CD14-positive monocyte (primary cell): ENCODE data around the gene FAM184A. TPM values are rescaled to one million over a fixed set of nuclear protein-coding genes. Genes with fewer than 3 reads are reported as not detected.

ENCODE experiments used
- DNase-seq, 3 donors: peaks; one replicate each; pipeline ENCODE4 v3.0.0-alpha.2; 2011 to 2022
- H2AFZ ChIP-seq: 2 replicates; pipeline ENCODE4 v1.6.0; 2012; ENCODE audit warnings: mild to moderate bottlenecking, low read depth, low read length, inconsistent platforms; ENCODE audit not compliant: insufficient read depth, poor library complexity, severe bottlenecking
- H3K27ac ChIP-seq, 2 donors: 1 replicate in 1 of 2; 2 replicates in 1 of 2; pipeline ENCODE4 v1.5.1; 2012 to 2013; ENCODE audit warnings: low read length in 2 of 2, control low read depth in 1 of 2, inconsistent platforms in 1 of 2, low read depth in 1 of 2, mild to moderate bottlenecking in 1 of 2
- H3K27me3 ChIP-seq, 2 donors: one replicate each; pipeline versions ENCODE4 v1.6.0 to v1.6.1; 2011 to 2013; ENCODE audit warnings: low read length in 2 of 2; ENCODE audit not compliant: control insufficient read depth in 2 of 2, insufficient read depth in 2 of 2
- H3K36me3 ChIP-seq, 2 donors: replicated peaks in 1 of 2; 1 replicate in 1 of 2; 2 replicates in 1 of 2; pipeline versions ENCODE4 v1.5.1 to v1.6.1; 2012 to 2013; ENCODE audit warnings: low read length in 2 of 2, control low read depth in 1 of 2, inconsistent platforms in 1 of 2, mild to moderate bottlenecking in 1 of 2; ENCODE audit not compliant: insufficient read depth in 2 of 2, control insufficient read depth in 1 of 2
- H3K4me1 ChIP-seq, 2 donors: 1 replicate in 1 of 2; 2 replicates in 1 of 2; pipeline versions ENCODE4 v1.5.1 to v1.6.1; 2012 to 2013; ENCODE audit warnings: low read length in 2 of 2, control low read depth in 1 of 2, inconsistent platforms in 1 of 2, mild to moderate bottlenecking in 1 of 2, moderate library complexity in 1 of 2; ENCODE audit not compliant: insufficient read depth in 2 of 2, control insufficient read depth in 1 of 2
- H3K4me2 ChIP-seq: replicated peaks from 2 replicates; pipeline ENCODE3; 2012; ENCODE audit warnings: low read length, moderate library complexity, mild to moderate bottlenecking; ENCODE audit not compliant: poor library complexity, severe bottlenecking; ENCODE audit errors: extremely low read depth
- H3K4me3 ChIP-seq, 3 experiments: fragments of 200-600 bp in 1 of 3; sonication (generic) in 1 of 3; replicated peaks in 1 of 3; 1 replicate in 2 of 3; 2 replicates in 1 of 3; pipeline ENCODE4 v1.5.1; 2011 to 2013; ENCODE audit warnings: low read length in 3 of 3, mild to moderate bottlenecking in 3 of 3, control low read depth in 2 of 3, low read depth in 2 of 3, inconsistent platforms in 1 of 3, moderate library complexity in 1 of 3
- H3K79me2 ChIP-seq: 2 replicates; pipeline ENCODE4 v1.6.0; 2012; ENCODE audit warnings: mild to moderate bottlenecking, control low read depth, inconsistent platforms, low read length, moderate library complexity; ENCODE audit not compliant: insufficient read depth
- H3K9ac ChIP-seq: 2 replicates; pipeline ENCODE4 v1.6.0; 2017; ENCODE audit warnings: low read length, mild to moderate bottlenecking; ENCODE audit not compliant: insufficient read depth, poor library complexity, severe bottlenecking
- H3K9me3 ChIP-seq, 2 donors: replicated peaks in 1 of 2; 1 replicate in 1 of 2; 2 replicates in 1 of 2; pipeline versions ENCODE4 v1.5.1 to v1.6.1; 2012 to 2013; ENCODE audit warnings: low read length in 2 of 2, control low read depth in 1 of 2; ENCODE audit not compliant: control insufficient read depth in 1 of 2, insufficient read depth in 1 of 2
- H4K20me1 ChIP-seq: 2 replicates; pipeline ENCODE4 v1.6.0; 2012; ENCODE audit warnings: mild to moderate bottlenecking, low read length, control low read depth, moderate library complexity; ENCODE audit not compliant: insufficient read depth
- H3K27ac Mint-ChIP-seq, 7 donors: one replicate each; pipeline ENCODE4 v1.8.0; 2020; ENCODE audit warnings: mild to moderate bottlenecking in 7 of 7, mixed read lengths in 7 of 7, moderate library complexity in 6 of 7, inconsistent platforms in 2 of 7
- H3K27me3 Mint-ChIP-seq, 3 donors: one replicate each; pipeline ENCODE4 v1.8.0; 2021 to 2022; ENCODE audit warnings: low read depth in 3 of 3, mild to moderate bottlenecking in 3 of 3, mixed read lengths in 3 of 3, moderate library complexity in 3 of 3, inconsistent platforms in 1 of 3
- H3K36me3 Mint-ChIP-seq, 2 donors: one replicate each; pipeline ENCODE4 v1.8.0; 2020; ENCODE audit warnings: mixed read lengths in 2 of 2, inconsistent platforms in 1 of 2, mild to moderate bottlenecking in 1 of 2
- H3K4me1 Mint-ChIP-seq: one replicate; pipeline ENCODE4 v1.8.0; 2020; ENCODE audit warnings: mild to moderate bottlenecking, mixed read lengths
- H3K4me3 Mint-ChIP-seq, 2 donors: one replicate each; pipeline ENCODE4 v1.8.0; 2020; ENCODE audit warnings: mild to moderate bottlenecking in 2 of 2, mixed read lengths in 2 of 2, moderate library complexity in 1 of 2
- H3K9me3 Mint-ChIP-seq, 7 donors: one replicate each; pipeline ENCODE4 v1.8.0; 2020 to 2022; ENCODE audit warnings: mixed read lengths in 7 of 7, mild to moderate bottlenecking in 6 of 7, moderate library complexity in 6 of 7, inconsistent platforms in 2 of 7
- CTCF ChIP-seq: fragments of 200-600 bp; IDR thresholded peaks from one replicate; pipeline ENCODE4 v1.8.0; 2022; ENCODE audit warnings: antibody characterized with exemption, mild to moderate bottlenecking
- WGBS: methylation state at CpG from one replicate; pipeline ENCODE4 v1.1.5; 2013; ENCODE audit warnings: missing lambda C conversion rate; ENCODE audit not compliant: insufficient coverage; 5-methylcytosine and 5-hydroxymethylcytosine counted together
- intact Hi-C, 2 donors: fragments of 100-400 bp; cut with micrococcal nuclease; formaldehyde crosslinking; loops; one replicate each; pipeline versions ENCODE4 v1.15.0 to v1.15.1; 2023
- polyA plus RNA-seq, 3 donors: library from polyadenylated mRNA; depleted of rRNA in 1 of 3; unstranded in 2 of 3; stranded (reverse) in 1 of 3; fragments of 300-500 nt in 2 of 3; fragments of >200 nt in 1 of 3; fragmentation: Illumina TruSeq in 2 of 3; gene quantifications; 1 replicate in 2 of 3; 2 replicates in 1 of 3; pipeline ENCODE4 v1.2.3, GENCODE V29; 2012 to 2021

Gene FAM184A
- polyA plus RNA-seq, 3 donors, result not detected

- TF ChIP-seq CTCF, result no peak
- Histone ChIP-seq H3K27ac (no peak overlapping the region), H3K4me2 (no peak overlapping the region), H2AFZ (no peak overlapping the region), H3K4me1 (peaks cover 5 to 24% of the 10 kb centered on the region in 2 donors), H3K9me3 (peaks cover 0 to 4% of the 10 kb centered on the region in 2 donors), H3K79me2 (peaks cover 48% of the 10 kb centered on the region), H3K27me3 (no peaks in the 10 kb centered on the region), H3K4me3 (no peak overlapping the region), H4K20me1 (peaks cover 9% of the 10 kb centered on the region), H3K36me3 (peaks cover 21 to 50% of the 10 kb centered on the region in 2 donors), H3K9ac (no peak overlapping the region)
- no peak overlapping the region for H3K4me3 Mint-ChIP-seq
- peaks cover 0 to 2% (median 0%) of the 10 kb centered on the region in 3 donors for H3K27me3 Mint-ChIP-seq
- intact Hi-C loops, result loop anchor here in 1 of 2 donors (5.0 kb wide), 1 partner anchor 40 kb away; the partner anchor contains the start of gene ASF1A
- peaks cover 32 to 37% of the 10 kb centered on the region in 2 donors for H3K36me3 Mint-ChIP-seq
- no peak overlapping the region for H3K27ac Mint-ChIP-seq
- peaks cover 29% of the 10 kb centered on the region for H3K4me1 Mint-ChIP-seq
- no peak for DNase-seq
- peaks cover 0 to 7% (median 5%) of the 10 kb centered on the region in 7 donors for H3K9me3 Mint-ChIP-seq
- no CpG with 5 or more reads among the region's 2 CpGs for WGBS
Observed at GRCh38 chr6:118932421-118932820, 146.0 kb downstream of the FAM184A start.

- no peak for DNase-seq
- Histone ChIP-seq H3K4me1 (peaks cover 5 to 24% of the 10 kb centered on the region in 2 donors), H3K27me3 (no peaks in the 10 kb centered on the region), H3K36me3 (peaks cover 21 to 59% of the 10 kb centered on the region in 2 donors), H3K4me2 (no peak overlapping the region), H2AFZ (no peak overlapping the region), H3K9me3 (no peaks in the 10 kb centered on the region), H3K4me3 (no peak overlapping the region), H3K27ac (no peak overlapping the region), H4K20me1 (peaks cover 9% of the 10 kb centered on the region), H3K79me2 (peaks cover 44% of the 10 kb centered on the region), H3K9ac (no peak overlapping the region)
- Mint-ChIP-seq H3K36me3 (peaks cover 32 to 43% of the 10 kb centered on the region in 2 donors), H3K4me1 (peaks cover 23% of the 10 kb centered on the region), H3K4me3 (no peak overlapping the region), H3K27ac (no peak overlapping the region), H3K27me3 (peaks cover 0 to 2% (median 0%) of the 10 kb centered on the region in 3 donors), H3K9me3 (peaks cover 0 to 1% (median 0%) of the 10 kb centered on the region in 7 donors)
- TF ChIP-seq CTCF, result no peak
- intact Hi-C loops, result loop anchor here in 1 of 2 donors (5.0 kb wide), 1 partner anchor 39 kb away; the partner anchor contains the start of gene ASF1A
- WGBS, result 94% methylated on average over 2 of the region's 5 CpGs
Observed at GRCh38 chr6:118931436-118931835, 147.0 kb downstream of the FAM184A start.
